HG03469 (cell line): ENCODE data around the gene LIN7B.

ENCODE experiments used
- ATAC-seq: cut with Tn5 transposase; IDR thresholded peaks from one replicate; pipeline ENCODE4 v1.9.1; 2021; ENCODE audit warnings: mild to moderate bottlenecking, moderate library complexity, moderate number of reproducible peaks; ENCODE audit not compliant: unreplicated experiment

LIN7B gene

DNA sequence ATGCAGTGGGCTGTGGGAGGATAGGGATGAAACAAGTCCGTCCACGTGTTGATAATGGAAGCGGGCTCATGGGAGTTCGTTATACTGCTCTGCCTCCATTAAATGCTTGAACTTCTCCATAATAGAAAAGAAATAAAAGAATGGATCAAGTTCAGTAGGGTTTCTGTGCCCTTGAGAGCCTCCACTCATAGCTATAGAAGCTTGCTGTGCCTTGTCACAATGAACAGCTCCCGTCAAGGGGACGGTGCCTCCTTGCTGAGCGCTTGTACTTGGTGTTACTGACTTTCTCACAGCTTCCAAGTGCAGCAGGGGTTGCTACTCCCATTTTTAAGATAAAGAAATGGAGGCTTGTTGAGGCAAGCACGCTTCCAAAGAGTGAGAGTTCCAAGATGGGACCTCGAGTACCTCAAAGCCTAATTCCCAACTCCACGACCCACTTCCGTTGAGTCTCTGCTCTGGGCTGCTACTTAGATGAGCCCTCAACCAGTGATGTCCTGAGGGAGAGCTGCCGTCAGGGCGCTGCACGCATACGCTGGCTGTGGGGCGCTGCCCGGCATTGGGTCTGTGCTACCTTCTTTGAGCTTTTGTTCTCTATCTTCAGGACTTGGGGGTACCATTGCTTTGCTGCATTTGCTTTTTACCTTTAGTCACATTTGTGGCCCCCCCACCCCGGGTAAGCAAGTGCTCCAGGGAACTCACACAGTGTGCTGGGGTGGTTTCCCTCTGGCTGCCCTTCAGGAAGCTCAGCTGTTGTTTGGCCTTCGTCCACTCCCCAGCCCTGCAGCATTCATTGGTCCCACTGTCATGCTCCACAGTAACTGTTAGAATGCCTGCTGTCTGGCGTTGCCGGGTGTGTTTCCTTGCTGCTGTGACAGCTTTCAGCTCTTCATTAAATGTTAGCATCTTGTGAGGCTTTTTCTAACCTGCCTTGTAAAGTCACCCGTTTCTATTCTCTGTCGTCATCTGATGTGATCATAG is 19.4 kb upstream of the LIN7B start:
- no peak for ATAC-seq

GRCh38 chr19:49097453-49098288 is 16.5 kb upstream of the LIN7B start:
- no peak for ATAC-seq

DNA sequence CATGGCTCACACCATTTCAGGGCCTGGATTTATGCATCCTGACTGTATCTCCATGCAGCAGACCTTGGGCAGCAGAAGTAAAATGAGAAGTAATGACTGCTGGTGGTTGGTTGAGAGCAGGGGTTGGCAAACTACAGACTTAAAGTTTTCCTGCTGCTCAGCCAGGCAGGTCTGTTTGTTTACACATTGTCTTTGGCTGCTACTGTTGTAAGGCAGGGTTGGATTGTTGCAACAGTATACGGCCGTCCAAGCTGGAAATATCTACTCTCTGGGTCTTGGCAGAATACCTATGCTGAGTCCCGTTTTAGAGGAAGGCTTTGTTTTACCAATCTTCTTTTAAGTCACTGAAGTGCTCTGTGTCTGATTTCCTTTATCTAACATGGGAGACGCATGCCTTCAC is 15.4 kb upstream of the LIN7B start:
- ATAC-seq = no peak

- ATAC-seq = no peak
Measured at GRCh38 chr19:49101160-49101559, 13.0 kb upstream of the LIN7B start.

- ATAC-seq = no peak
Measured at GRCh38 chr19:49102303-49102702, 11.9 kb upstream of the LIN7B start.

DNA sequence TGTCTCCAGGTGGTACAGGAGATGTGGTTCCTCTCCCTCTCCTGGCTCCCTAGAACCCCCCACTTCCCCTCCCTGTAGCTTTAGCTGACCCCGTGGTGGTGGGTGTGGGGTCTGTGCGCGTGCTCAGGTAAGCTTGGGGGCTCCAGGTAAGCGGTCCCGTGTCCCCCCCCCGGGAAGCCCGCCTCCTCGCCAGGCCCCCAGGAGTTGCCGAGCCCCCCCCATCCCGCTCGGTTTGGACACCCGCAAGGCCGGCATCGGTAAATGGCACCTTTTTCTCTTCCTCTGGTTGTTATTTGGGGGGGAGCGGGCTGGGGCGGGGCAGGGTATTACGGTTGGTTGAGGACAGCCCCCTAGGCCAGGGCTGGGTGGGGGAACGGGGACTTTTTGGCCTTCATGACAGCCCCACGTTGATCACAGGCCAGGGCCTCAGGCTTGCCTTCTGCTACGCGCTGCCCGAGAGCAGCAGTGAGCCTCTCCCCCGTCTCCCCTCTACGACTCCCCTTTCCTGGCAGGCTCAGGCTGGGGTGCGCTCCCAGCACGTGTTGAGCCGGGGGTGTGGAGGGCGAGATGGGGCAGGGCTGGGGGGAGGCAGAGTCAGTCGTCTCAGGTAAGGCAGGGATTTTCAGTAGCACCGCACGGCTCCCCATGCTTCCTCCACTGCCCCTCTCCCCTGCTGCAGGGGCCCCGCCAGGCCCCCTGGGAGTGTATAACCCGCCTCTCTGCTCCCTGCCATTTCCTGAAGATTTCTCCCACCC is 10.7 kb upstream of the LIN7B start:
- no peak for ATAC-seq

- no peak for ATAC-seq
Measured at GRCh38 chr19:49104229-49104864, 9.8 kb upstream of the LIN7B start.

- no peak for ATAC-seq
Measured at GRCh38 chr19:49106648-49107135, 7.5 kb upstream of the LIN7B start.

DNA sequence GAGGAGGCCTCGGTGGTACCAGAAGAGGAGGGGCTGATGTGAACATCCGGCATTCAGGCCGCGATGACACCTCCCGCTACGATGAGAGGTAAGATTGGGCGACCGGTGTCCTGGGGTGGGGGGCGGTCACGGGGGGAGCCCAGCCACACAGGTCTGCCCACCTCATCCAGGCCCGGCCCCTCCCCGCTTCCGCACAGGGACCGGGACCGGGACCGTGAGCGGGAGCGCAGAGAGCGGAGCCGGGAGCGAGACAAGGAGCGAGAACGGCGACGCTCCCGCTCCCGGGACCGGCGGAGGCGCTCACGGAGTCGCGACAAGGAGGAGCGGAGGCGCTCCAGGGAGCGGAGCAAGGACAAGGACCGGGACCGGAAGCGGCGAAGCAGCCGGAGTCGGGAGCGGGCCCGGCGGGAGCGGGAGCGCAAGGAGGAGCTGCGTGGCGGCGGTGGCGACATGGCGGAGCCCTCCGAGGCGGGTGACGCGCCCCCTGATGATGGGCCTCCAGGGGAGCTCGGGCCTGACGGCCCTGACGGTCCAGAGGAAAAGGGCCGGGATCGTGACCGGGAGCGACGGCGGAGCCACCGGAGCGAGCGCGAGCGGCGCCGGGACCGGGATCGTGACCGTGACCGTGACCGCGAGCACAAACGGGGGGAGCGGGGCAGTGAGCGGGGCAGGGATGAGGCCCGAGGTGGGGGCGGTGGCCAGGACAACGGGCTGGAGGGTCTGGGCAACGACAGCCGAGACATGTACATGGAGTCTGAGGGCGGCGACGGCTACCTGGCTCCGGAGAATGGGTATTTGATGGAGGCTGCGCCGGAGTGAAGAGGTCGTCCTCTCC is 6.3 kb upstream of the LIN7B start:
- no peak for ATAC-seq

DNA sequence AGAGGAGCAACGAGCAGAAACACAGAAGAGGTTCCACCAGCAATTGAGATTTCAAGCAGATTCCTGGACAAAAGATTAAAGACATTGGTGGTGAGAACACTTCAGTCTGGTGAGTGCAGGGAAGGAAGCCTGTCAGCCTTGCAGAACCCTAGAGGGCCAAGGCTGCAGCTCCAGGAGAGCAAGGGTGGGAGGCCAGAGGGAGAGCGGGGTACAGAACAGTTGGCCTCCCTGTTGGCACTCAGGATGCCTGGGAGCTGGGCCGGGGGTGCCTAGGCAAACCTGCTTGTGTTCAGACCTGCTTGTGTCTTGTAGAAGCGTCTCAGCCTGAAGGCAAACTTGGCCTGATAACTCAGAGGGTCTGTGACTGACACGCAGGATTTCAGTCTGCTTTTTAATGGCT is 5.1 kb upstream of the LIN7B start:
- no peak for ATAC-seq

- ATAC-seq = no peak
Measured at GRCh38 chr19:49109569-49110233, 4.5 kb upstream of the LIN7B start.

DNA sequence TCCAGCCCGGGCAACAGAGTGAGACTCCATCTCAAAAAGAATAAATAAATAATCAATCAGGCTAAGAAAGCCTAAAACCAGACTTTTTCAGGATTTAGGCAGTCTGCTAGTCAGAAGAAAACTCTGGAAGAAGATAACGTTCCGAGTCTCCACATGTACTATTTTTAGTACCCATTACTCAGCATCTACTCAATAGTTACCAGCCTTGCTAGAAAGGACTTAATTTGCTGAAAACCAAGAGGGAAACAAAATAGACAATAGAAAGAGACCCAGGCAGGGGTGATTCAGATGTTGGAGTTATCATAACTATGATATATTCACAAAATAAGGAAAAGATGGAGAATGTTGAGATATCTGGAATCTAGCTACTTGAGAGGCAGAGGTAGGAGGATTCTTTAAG is 3.6 kb upstream of the LIN7B start:
- ATAC-seq = no peak

DNA sequence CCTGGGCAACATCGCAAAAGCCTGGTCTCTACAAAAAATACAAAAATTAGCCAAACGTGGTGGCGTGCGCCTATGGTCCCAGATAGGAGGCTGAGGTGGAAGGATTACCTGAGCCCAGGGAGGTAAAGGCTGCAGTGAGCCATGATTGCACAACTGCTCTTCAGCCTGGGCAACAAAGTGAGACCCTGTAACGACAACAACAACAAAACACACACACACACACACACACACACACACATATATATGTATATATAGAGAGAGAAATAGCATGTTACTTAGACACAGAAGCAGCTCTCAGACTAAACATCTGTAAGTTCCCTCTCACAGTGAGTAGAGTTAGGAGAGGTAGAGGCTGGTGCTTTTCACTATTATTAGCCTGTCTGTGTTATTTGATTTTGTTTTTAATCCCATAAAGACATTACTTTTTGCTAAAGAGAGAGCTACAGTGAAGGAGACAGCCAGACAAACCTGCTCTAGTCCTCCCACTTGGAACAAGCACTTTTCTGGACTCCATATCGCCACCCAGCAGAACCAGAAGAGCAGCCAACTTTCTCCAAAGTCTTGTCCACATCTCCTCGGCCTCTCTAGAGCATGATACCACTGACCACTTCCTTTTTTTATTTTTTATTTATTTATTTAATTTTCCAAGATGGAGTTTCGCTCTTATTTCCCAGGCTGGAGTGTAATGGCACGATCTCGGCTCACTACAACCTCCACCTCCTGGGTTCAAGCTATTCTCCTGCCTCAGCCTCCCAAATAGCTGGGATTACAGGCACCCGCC is 2.8 kb upstream of the LIN7B start:
- ATAC-seq = no peak

DNA sequence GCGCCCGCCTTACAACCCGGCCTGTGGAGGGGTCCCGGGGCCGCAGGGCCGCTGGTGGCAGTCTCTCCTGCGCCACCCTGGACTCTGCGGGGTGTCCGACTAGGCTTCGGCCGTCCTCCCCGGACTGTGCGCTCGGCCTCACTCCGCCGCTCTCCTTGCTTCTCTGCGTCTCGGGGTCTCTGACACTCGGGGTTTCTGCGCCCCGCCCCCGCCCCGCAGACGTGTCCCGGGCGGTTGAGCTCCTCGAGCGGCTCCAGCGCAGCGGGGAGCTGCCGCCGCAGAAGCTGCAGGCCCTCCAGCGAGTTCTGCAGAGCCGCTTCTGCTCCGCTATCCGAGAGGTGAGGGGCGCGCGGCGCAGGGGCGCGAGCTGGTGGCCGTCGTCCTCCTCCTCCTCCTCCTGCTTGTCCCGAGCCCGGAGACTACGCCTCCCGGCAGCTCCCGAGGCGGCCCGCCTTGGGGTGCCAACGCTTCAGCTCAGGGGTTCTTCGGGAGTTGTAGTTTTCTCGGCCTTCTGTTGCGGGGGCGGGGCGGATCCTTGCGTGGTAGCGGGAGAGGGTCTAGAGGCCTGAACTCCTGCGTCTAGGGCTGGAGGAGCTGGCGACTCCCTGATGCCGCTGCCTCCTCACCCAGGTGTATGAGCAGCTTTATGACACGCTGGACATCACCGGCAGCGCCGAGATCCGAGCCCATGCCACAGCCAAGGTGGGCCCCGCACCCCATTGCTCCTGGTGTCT is 627 bp downstream of the LIN7B start:
- no peak for ATAC-seq

DNA sequence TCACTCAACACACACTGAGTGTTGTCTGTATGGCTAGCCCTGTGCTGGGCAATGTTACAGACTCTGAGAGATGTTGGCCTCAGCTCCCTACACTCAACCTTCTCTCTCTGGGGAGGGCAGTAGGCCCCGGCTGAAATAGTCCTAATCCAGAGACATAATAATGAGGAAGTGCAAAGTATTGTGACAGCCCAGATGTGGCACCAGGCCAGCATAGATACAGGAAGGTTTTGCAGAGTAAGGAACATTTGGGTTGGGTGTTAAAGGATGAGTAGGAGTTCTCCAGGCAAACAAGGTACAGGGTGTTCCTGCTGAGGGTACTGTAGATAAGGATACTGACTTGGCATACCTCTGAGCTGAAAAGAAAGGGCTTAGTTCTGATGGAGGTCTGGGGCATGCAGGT is 2.4 kb downstream of the LIN7B start:
- ATAC-seq = no peak

GRCh38 chr19:49117677-49118564 is 3.8 kb downstream of the LIN7B start:
- no peak for ATAC-seq
